Mammary epithelial cell (primary cell): ENCODE measurements around the gene LZTS3.

Source experiments
- CTCF ChIP-seq, 2 donors: IDR thresholded peaks in 1 of 2; conservative IDR thresholded peaks in 1 of 2; 2 replicates each; pipeline ENCODE4 v1.5.1; 2011 to 2012; ENCODE audit warnings: inconsistent platforms in 2 of 2, low read length in 2 of 2, mild to moderate bottlenecking in 2 of 2, control low read depth in 1 of 2, low read depth in 1 of 2; ENCODE audit not compliant: insufficient read depth in 1 of 2; ENCODE audit errors: extremely low read depth in 1 of 2
- EZH2 ChIP-seq: IDR thresholded peaks from 2 replicates; pipeline ENCODE4 v1.6.1; 2012; ENCODE audit warnings: low read length, inconsistent platforms, borderline replicate concordance

GRCh38 chr20:3208786-3209256 lies 35.5 kb upstream of the LZTS3 start:
- TF ChIP-seq CTCF (conservative IDR thresholded peaks at IDR 0.05 in 1 of 2, IDR thresholded peaks at IDR 0.05 in 1 of 2; ENCODE audit: extremely low read depth in 1 of 2, insufficient read depth in 1 of 2, low read depth in 1 of 2, low read length in 2 of 2) (no peak), EZH2 (no peak)
